SJCRH30 (cell line): Measurements from ENCODE around the gene STMP1. TPM values are rescaled to one million over a fixed set of nuclear protein-coding genes. Genes with fewer than 3 reads are reported as not detected.

Source experiments
- DNase-seq, 2 experiments: peaks; one replicate each; pipeline ENCODE4 v3.0.0-alpha.2; 2015 to 2020
- H3K27ac ChIP-seq: fragments of 250-450 bp; sonication (Bioruptor Pico); 2 replicates; pipeline ENCODE4 v1.5.1; 2020; ENCODE audit warnings: mild to moderate bottlenecking, moderate library complexity
- H3K27me3 ChIP-seq: fragments of 250-450 bp; sonication (Bioruptor Pico); 2 replicates; pipeline ENCODE4 v1.5.1; 2020; ENCODE audit warnings: mild to moderate bottlenecking, moderate library complexity
- H3K36me3 ChIP-seq: fragments of 250-450 bp; sonication (Bioruptor Pico); 2 replicates; pipeline ENCODE4 v1.5.1; 2020; ENCODE audit warnings: mild to moderate bottlenecking, moderate library complexity
- H3K4me1 ChIP-seq: fragments of 250-450 bp; sonication (Bioruptor Pico); 2 replicates; pipeline ENCODE4 v1.5.1; 2020; ENCODE audit warnings: mild to moderate bottlenecking, moderate library complexity
- H3K4me3 ChIP-seq: fragments of 250-450 bp; sonication (Bioruptor Pico); 2 replicates; pipeline ENCODE4 v1.5.1; 2020; ENCODE audit warnings: mild to moderate bottlenecking, moderate library complexity
- H3K9me3 ChIP-seq: fragments of 250-450 bp; sonication (Bioruptor Pico); replicated peaks from 2 replicates; pipeline ENCODE4 v1.5.1; 2020; ENCODE audit warnings: mild to moderate bottlenecking, moderate library complexity
- total RNA-seq: library from RNA; depleted of rRNA; stranded (reverse); fragments of >200 nt; shearing (Covaris generic); gene quantifications from 2 replicates; pipeline ENCODE4 v1.2.3, GENCODE V29; 2014

STMP1 gene
- total RNA-seq, 1 experiment from 2014 or later: 27.3 TPM

DNA sequence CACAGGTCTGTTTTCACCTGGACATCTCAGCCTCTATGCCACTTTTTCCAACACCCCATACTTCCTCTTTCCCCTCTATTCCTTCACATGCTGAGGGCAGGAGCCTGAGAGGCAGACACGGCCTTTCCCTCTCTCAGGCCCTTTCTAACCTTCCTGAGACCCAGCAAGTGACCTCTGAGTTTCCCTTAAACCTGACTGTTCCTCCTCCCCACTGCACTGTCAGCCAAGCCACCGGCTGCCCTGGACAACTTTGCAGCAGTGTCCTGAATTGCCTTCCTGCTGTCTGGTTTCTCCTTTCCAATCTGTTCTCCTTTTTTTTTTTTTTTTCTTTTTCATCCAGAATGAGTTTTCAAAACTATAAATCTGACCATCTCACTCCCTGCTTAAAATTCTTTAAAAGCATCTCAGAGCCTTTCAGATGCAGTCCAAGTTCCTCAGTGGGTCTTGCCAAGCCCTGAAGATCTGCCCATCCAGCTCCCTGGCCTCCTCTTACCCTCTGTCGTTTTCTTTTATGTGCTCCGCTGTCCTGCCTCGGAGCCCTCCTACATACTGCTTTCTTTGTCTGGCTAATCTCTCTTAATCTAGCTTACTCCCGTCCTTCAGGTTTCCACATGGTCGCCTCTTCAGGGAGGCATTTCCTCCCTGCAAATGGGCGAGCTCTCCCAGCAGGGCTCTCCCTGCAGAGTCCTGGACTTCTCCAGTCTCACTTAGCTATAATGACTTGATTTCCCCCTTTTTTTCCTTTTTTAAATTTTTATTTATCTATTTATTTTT, 35.1 kb downstream of the STMP1 start:
- no peaks in the 10 kb centered on the region; the same call in 1 of the 2 replicates for H3K36me3 ChIP-seq
- H3K9me3 ChIP-seq: no peaks in the 10 kb centered on the region
- H3K27ac ChIP-seq: no peak overlapping the region
- H3K4me1 ChIP-seq: no peaks in the 10 kb centered on the region
- no peak overlapping the region for H3K4me3 ChIP-seq
- H3K27me3 ChIP-seq: no peaks in the 10 kb centered on the region
- DNase-seq: peak in 1 of 2 experiments; percentile 59

DNA sequence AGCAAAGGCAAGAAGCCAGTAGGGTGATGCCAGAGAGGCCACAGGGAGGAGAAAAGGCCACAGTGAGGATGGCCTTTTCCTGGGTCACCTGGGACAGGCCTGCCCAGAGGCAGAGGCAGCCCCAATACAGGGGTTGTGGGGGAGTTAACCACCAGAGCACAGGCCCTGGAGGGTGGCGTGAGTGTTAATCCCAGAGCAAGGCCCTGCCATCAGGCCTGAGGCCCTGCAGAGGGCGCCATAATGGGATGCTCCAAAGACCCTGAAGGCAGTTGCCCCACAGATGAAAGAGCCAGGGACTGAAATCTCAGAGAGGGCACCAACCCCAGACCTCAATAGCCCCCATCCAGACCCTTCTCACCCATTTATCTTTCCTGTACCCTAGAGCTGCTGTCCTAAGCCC, 41.8 kb downstream of the STMP1 start:
- peak in 1 of 2 experiments; percentile 46 for DNase-seq
- H3K36me3 ChIP-seq: no peaks in the 10 kb centered on the region; the same call in 1 of the 2 replicates
- no peaks in the 10 kb centered on the region for H3K27me3 ChIP-seq
- no peak overlapping the region for H3K4me3 ChIP-seq
- no peak overlapping the region for H3K27ac ChIP-seq
- no peaks in the 10 kb centered on the region for H3K9me3 ChIP-seq
- peaks cover 9% of the 10 kb centered on the region for H3K4me1 ChIP-seq

DNA sequence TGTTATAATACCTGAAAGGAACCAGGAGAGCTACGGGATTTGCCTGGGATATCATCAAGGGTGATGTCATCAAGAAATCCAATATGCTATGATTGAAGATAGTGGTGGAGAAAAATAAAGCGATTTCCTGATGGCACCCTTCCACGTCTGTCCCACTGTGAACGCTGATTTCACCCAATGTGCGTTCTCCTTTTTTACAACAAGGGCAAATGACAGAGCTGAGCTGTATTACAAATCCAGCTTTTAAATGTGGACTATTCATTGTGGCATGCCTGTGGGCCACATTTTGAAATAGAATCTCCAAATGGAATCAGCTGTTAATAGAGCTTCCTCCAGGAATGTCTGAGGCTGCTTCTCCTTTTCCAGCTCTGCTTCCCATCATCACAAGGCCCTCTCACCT, 42.4 kb downstream of the STMP1 start:
- Histone ChIP-seq H3K27ac (no peak overlapping the region), H3K27me3 (no peaks in the 10 kb centered on the region), H3K36me3 (no peaks in the 10 kb centered on the region; the same call in 1 of the 2 replicates), H3K4me3 (no peak overlapping the region), H3K4me1 (peaks cover 9% of the 10 kb centered on the region), H3K9me3 (no peaks in the 10 kb centered on the region)
- peak in 1 of 2 experiments; percentile 44 for DNase-seq

- no peak overlapping the region for H3K4me3 ChIP-seq
- no peak overlapping the region for H3K27ac ChIP-seq
- H3K4me1 ChIP-seq: peaks cover 9% of the 10 kb centered on the region
- no peaks in the 10 kb centered on the region; the same call in 1 of the 2 replicates for H3K36me3 ChIP-seq
- H3K27me3 ChIP-seq: no peaks in the 10 kb centered on the region
- no peaks in the 10 kb centered on the region for H3K9me3 ChIP-seq
- no peak for DNase-seq
These were observed 43.9 kb downstream of the STMP1 start for GRCh38 chr7:135706038-135706742.

DNA sequence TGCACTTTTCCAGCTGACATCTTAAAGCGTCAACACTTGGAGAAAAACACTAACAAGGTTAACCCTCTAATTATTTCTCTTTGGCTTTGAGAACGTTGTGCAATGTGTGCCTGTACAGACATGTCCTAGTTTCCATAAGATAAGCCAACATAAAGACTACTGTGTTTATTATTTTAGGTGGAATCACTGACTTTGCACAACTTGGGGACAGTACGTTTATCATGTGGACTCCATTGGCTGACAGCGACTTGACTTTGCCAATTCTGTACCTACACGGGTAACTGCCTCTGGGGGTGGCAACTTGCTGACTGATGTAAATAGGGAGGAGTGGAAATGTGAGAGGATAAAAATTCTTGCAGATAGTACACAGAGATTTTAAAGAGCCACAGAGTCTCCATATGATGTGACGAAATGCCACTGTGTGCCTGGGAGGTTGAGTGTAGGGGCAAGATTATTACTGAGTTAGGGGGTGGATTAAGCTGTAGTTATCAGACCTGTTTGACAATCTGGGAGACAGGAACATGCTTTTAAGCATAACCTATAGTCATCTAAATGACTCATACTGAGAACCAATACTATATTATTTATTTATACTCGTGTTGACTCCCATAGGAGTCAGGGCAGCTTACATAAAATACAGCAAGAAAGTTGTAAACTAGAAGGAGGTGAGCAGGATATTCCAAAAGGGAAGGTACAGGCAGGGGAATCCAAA, 44.7 kb downstream of the STMP1 start:
- Histone ChIP-seq H3K4me3 (no peak overlapping the region), H3K27me3 (no peaks in the 10 kb centered on the region), H3K27ac (no peak overlapping the region), H3K4me1 (peaks cover 9% of the 10 kb centered on the region), H3K9me3 (no peaks in the 10 kb centered on the region), H3K36me3 (no peaks in the 10 kb centered on the region)
- DNase-seq: no peak

- peaks cover 11% of the 10 kb centered on the region for H3K4me1 ChIP-seq
- no peaks in the 10 kb centered on the region for H3K36me3 ChIP-seq
- H3K27ac ChIP-seq: no peak overlapping the region
- H3K4me3 ChIP-seq: no peak overlapping the region
- H3K27me3 ChIP-seq: no peaks in the 10 kb centered on the region
- no peak for DNase-seq
- no peaks in the 10 kb centered on the region for H3K9me3 ChIP-seq
These were observed 45.3 kb downstream of the STMP1 start for GRCh38 chr7:135707570-135707966.

GRCh38 chr7:135708041-135708440, 45.7 kb downstream of the STMP1 start:
- no peak overlapping the region for H3K27ac ChIP-seq
- no peaks in the 10 kb centered on the region for H3K27me3 ChIP-seq
- H3K9me3 ChIP-seq: no peaks in the 10 kb centered on the region
- H3K36me3 ChIP-seq: no peaks in the 10 kb centered on the region
- H3K4me1 ChIP-seq: peaks cover 13% of the 10 kb centered on the region
- no peak overlapping the region for H3K4me3 ChIP-seq
- no peak for DNase-seq

DNA sequence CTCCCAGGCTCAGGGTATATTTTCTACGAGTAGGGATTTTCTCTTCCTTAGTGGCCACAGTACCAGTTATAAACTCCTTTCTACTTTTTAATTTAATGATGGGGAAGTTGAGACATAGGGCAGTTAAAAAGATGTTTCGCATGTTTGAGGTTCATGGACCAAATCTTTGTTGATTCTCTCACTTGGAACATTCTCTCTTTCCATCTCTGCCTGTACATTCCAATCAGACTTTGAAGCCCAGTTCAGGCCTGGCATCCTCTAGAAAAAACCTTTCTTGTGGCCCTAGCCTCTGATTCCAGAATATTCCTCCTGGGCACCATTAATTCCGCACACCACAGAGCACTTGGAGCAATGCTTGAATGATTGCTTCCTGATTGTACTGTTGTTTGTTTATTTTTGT, 47.2 kb downstream of the STMP1 start:
- no peaks in the 10 kb centered on the region for H3K27me3 ChIP-seq
- H3K36me3 ChIP-seq: no peaks in the 10 kb centered on the region
- DNase-seq: no peak
- no peak overlapping the region for H3K27ac ChIP-seq
- H3K4me1 ChIP-seq: peaks cover 20% of the 10 kb centered on the region
- no peak overlapping the region for H3K4me3 ChIP-seq
- no peaks in the 10 kb centered on the region for H3K9me3 ChIP-seq

DNA sequence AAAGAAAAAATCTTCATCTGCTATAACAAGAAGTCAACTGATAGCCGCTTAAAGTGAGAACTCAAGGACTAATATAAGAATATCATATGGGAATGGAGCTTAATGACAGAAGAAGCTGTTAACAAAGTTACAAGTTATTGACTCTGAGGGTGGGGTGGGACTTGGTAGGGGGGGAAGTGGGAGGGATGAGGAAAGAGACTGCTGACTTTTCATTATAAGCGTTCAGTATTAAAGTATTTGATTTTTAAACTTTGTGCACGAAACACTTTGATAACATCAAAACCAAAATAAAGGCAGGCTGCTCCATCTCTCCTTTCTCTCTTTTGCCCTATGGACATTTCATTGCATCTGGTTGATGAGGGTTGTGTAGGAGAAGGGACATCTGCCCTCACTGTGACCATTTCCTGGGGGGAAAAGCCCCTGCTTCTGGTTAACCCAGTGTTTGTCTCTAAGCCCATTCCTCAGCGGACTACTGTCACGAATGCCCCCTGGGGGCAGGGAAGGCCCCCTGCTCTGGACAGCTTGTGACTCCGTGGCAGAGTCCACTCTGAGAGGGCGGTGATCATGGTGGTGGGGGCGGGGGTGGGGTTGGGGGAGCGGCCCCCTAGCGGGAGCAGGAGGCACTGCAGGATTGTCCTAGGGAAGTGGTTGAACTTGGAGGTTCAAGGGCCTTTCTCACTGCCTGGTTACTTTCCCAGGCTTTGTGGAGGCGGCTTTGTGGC, 48.3 kb downstream of the STMP1 start:
- H3K4me1 ChIP-seq: peaks cover 25% of the 10 kb centered on the region
- H3K27ac ChIP-seq: no peak overlapping the region
- H3K36me3 ChIP-seq: no peaks in the 10 kb centered on the region
- DNase-seq: peak in 1 of 2 experiments; percentile 36
- no peak overlapping the region for H3K4me3 ChIP-seq
- H3K27me3 ChIP-seq: no peaks in the 10 kb centered on the region
- no peaks in the 10 kb centered on the region for H3K9me3 ChIP-seq

GRCh38 chr7:135711139-135711469, 48.8 kb downstream of the STMP1 start:
- Histone ChIP-seq H3K9me3 (no peaks in the 10 kb centered on the region), H3K36me3 (no peaks in the 10 kb centered on the region), H3K27ac (no peak overlapping the region), H3K4me3 (no peak overlapping the region), H3K4me1 (peaks cover 30% of the 10 kb centered on the region), H3K27me3 (no peaks in the 10 kb centered on the region)
- no peak for DNase-seq

DNA sequence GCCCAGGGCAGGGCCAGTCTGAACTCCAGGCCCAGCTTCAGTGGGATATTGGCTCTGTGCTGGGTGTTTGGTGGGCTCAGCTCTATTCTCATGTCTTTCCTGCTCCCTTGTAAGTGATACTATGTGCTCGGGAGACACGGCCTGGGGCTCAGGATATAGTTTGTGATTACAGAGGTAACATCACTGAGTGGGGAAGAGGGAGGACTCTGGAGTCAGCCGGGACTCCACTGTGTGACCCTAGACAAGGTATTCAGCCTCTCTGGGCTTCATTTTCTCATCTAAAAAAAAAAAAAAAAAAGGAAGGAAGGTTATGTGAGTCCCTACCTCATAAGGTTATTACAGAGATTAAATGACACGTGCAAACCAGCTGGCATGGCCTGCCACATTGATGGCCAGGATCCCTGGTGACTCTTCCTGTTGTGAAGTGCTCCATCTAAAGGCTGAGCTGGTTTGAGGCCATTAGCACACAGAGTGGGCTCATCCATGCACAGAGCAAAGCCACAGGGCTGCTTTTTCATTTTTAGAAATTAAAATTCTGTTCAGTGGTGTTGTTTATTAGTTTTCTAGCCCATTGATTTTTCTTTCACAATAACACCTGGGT, 50.0 kb downstream of the STMP1 start:
- DNase-seq: peak in 1 of 2 experiments; percentile 49
- Histone ChIP-seq H3K36me3 (no peaks in the 10 kb centered on the region), H3K4me3 (no peak overlapping the region), H3K9me3 (no peaks in the 10 kb centered on the region), H3K4me1 (peaks cover 38% of the 10 kb centered on the region), H3K27me3 (no peaks in the 10 kb centered on the region), H3K27ac (no peak overlapping the region)

GRCh38 chr7:135712796-135713195, 50.5 kb downstream of the STMP1 start:
- DNase-seq: no peak
- Histone ChIP-seq H3K4me3 (no peak overlapping the region), H3K4me1 (peaks cover 44% of the 10 kb centered on the region), H3K9me3 (no peaks in the 10 kb centered on the region), H3K27me3 (no peaks in the 10 kb centered on the region), H3K36me3 (no peaks in the 10 kb centered on the region), H3K27ac (no peak overlapping the region)

- Histone ChIP-seq H3K4me1 (peaks cover 50% of the 10 kb centered on the region), H3K4me3 (peak overlapping the region; percentile 15; the same call in 1 of the 2 replicates), H3K27ac (peak overlapping the region; percentile 24), H3K27me3 (no peaks in the 10 kb centered on the region), H3K36me3 (no peaks in the 10 kb centered on the region), H3K9me3 (no peaks in the 10 kb centered on the region)
- peak in 1 of 2 experiments; percentile 36 for DNase-seq
These were observed 51.6 kb downstream of the STMP1 start for GRCh38 chr7:135713836-135714470.

GRCh38 chr7:135714534-135715009, 52.3 kb downstream of the STMP1 start:
- Histone ChIP-seq H3K27me3 (no peaks in the 10 kb centered on the region), H3K4me1 (peaks cover 50% of the 10 kb centered on the region), H3K9me3 (no peaks in the 10 kb centered on the region), H3K4me3 (peak overlapping the region; percentile 15; the same call in 1 of the 2 replicates), H3K27ac (peak overlapping the region; percentile 24), H3K36me3 (no peaks in the 10 kb centered on the region)
- peak; percentile 78 to 79 for DNase-seq
